Measurements from ENCODE around the gene THSD7A. TPM values are rescaled to one million over a fixed set of nuclear protein-coding genes. Genes with fewer than 3 reads are reported as not detected.

THSD7A gene
- total RNA-seq, 2 donors from 2014 or later, result 2.0 to 2.4 TPM

DNA sequence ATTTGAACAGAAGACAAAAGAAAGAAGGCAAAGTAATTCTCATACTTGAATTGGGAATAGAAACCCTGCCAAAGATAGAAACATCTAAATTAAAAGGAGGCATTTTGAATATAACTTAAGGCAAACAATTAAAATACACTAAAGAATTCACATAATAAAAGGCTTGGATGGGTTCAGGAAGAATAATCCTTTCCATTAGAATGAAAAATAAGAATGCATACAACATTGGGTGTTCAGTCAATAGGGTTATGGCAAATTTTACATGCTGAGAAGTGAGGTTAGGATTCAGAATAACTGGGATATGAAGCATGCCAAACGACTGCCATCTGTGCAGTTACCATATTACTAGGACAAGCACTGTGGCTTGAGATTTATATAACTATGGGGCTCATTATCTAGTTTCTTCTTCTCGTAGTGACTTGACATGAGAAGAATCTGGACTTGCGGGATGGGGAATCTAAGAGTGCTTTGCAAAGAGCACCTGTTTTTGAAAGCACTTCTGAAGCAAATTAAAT is 326.5 kb downstream of the THSD7A start:
- ATAC-seq, result no peak
- DNase-seq, result no peak
- intact Hi-C loops (cut with DNase I), result no loop called here

DNA sequence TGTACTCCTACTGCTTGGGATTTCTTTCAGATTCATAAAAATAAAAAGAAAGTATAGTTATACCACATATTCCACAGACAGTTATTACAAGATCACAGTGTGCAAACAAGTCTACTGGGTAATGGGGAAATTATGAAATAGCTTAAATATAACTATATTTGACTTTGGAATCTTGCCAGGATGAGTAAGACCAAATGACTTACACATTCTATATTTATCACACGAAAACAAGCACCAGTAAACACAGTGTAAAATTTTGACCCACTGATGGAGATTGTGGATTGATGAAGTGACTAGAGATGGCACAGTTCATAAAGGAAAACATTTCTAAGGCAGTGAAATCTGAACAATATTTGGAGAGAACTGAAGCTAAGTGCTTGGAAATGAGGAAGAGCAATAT is 339.7 kb downstream of the THSD7A start:
- DNase-seq, result no peak
- no peak for ATAC-seq
- intact Hi-C loops (cut with DNase I), result no loop called here

DNA sequence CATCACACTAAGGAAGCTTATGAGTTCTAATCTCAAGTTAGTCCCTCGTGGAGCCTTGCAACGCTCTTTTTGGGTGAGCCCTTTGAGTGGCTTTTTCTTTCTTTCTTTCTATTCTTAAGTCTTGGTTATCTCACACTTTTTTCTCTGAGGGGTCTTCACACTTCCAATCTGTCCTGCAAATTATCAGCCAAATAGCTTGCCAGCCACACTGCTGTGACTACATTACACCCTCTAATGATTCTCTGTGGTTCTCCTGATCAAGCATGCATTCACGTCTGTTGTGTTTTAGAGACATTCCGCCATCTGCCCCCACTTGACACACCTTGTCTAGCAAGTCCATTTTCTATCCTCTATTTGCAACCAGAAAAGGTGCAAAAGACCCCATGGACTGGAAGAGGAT is 340.2 kb downstream of the THSD7A start:
- intact Hi-C loops (cut with DNase I), result no loop called here

DNA sequence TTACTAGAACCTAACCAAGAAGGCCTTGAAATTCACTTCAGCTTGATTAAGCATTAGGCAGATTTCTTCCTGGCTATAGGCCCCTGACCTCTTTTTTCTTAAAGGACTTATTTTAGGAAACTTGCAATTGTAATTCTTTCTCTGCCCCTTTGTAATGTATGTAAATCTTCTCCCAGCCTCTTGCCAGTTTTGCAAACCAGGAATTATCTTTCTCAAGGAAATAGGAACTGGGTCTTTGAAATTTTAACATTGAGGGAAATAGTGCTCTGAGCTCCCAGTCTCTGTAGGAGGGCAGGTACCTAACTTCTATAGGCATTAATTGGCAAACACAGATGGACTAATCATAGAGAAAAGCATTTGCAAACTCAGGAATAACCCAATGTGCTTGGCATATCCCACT is 342.7 kb downstream of the THSD7A start:
- intact Hi-C loops (cut with DNase I), result no loop called here
- DNase-seq, result no peak
- no peak for ATAC-seq

More for the DNA sequence above, 340.2 kb downstream of the THSD7A start:
- DNase-seq (no peak), ATAC-seq (no peak)

DNA sequence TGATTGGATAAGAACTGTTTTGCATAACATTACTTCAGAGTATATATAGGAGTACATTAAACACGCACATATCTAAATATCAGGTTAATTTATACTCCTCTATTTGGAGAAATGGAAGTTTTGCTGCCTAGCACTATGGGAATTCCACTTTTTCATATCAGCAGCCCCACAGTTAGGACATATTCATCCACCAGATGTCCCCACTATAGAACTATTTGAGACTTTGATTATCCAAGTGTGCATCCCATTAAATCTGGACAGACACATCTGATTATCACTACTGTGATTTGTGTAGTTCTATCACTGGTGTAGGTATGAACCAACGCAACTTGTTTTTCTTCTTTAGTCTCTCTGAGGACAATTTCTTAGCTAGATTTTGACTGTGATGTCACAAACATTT is 345.7 kb downstream of the THSD7A start:
- ATAC-seq (no peak), DNase-seq (no peak)
- intact Hi-C loops (cut with DNase I), result no loop called here

DNA sequence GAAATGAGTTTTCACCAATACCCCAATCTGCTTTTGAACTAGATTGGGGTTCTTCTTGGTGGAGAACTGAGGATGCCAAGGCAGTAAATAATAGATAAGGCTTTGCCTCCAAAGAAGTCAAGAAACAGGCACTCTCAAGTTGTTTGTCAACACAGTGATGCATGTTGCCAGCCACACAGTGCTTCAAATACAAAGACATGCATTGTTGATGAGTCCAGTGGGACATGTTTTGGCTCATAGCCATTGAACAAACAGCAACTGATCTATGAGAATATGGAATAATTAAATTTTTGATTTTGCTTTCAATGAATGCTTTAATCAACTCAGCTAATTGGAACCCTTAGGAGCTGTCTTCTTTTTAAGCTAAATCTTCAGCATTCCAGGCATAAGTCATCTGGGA is 346.4 kb downstream of the THSD7A start:
- no peak for DNase-seq
- no peak for ATAC-seq
- intact Hi-C loops (cut with DNase I), result no loop called here

DNA sequence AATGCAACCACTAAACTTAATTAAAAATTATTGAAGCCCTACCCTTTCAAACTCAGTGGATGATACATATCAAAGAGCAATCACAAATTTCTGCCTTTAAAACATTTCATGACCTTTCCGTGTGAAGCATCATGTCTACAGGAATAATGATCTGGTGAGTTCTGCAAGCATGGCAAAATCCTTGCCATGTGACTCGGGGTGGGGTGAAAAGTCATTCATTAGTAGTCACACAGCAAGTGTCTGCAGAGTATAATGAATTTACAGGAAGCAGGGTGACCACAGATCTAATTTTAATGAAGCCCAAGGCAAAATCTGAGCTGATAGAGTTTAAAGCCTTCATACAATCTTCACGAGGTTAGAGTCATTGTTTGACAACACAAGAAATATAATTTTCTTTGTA is 351.9 kb downstream of the THSD7A start:
- DNase-seq (no peak), ATAC-seq (no peak)
- intact Hi-C loops (cut with DNase I), result no loop called here

DNA sequence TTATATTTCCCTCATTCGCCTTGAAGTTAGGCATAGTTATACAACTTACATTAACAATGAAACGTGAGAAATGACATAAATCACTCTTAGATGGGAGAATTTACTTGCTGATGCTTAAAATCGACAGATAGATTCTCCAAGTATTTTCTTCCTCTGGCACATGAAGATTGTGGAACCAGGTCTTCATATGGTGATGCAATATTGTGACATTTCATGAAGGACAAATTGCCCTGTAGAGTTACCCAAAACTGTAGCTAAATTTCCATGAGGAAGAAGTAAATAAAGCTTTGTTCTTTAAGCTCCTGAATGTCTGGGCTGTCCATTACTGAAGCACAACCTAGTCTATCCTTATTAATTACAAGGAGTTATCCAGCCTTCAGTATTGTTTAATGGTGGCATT is 353.1 kb downstream of the THSD7A start:
- intact Hi-C loops (cut with DNase I), result no loop called here
- ATAC-seq, result no peak
- DNase-seq, result no peak

DNA sequence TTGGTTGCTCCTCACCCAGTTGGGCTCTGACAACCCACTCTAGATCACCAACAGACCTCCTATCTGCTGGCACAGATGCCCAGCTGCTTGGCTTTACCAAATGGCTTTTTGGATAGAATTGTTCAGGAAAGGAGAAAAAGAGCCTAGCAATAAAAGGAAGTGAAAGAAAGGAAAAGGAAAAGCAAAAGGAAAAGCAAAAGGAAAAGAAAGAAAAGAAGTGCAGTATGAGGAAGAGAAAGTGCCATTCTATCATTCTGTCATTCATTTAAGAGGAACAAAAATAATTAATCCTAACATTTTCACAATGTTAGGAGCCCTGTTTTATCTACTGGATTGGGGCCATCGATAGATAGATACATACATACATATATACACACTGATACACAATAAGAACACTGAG is 353.6 kb downstream of the THSD7A start:
- no peak for DNase-seq
- no peak for ATAC-seq
- intact Hi-C loops (cut with DNase I), result no loop called here

DNA sequence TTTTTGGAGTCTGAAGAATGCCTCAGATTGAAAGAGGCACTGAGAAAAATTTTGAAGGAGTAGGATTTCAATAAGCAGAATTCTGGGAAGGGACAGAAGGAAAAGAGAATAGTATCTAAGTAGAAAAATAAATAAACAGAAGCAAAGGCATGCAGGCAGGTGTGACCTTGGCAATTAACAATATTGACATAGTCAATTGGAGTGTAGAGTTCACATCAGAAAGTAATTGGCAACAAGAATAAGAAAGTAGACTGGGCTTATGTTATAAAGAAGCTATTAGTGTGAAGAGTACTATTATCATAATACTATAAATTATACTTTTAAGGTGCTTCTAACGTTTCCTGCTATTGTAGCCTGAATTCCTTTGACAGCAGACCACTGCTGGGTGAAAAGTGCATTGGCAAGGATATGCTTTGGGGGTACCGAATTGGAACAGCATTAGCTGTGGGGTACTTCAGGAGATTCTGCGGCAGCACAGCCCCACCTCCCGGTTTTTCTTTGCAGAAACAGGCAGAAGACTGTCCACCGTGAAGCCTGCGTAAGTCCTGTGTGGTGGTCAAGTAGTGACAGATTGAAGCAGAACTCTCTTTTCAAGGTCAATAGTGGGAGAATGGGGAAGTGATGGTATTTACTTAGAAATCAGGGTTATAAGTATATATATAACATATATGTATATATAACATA is 357.0 kb downstream of the THSD7A start:
- intact Hi-C loops (cut with DNase I), result no loop called here
- DNase-seq (no peak), ATAC-seq (no peak)

DNA sequence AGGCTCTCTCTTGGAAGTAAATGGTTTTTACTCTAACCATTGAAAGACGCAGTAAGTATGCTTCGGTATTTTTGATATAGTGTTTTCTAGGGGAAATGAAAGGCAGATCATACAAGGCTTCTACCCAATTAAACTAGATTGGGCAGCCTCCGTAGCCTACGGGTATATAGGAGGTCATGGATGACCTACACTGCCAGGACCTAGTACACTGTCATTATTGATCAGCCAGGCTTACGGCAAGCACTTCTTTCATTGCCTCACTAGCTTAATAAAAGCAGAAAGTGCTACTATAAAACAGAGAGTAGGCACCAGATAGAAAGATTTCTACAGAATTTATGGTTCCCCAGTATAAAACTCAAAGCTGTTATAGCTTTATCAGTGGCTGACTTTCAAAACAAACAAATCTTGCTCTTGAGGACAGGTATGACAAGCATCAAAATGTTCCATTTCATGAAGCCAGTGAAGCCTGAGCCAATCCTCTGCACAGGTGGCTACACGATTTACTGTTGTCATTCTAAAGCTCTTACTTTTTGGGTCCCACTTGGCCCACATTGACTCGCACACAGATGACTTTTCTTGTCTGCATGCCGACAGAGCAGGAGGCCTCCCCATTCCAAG is 358.1 kb downstream of the THSD7A start:
- no peak for ATAC-seq

DNA sequence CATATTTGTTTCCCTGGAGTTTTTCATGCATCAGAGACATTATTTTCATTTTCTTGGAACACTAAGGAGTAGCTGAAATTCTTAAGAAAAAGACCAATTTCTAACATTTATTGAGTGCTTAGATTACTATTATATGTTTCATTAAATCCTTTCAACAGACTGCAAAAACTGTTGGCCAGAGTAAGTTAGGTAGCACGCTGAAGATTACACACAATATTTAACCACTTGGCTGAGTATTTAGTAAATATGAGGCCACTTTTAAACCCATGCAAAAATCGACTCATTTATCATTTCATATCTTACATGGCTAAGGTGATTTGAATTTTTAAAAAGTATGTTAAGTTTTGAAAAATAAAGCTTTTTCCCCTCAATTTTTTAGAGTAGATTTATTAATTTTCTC is 358.8 kb downstream of the THSD7A start:
- DNase-seq (no peak), ATAC-seq (no peak)
- intact Hi-C loops (cut with DNase I), result no loop called here

More for the DNA sequence above, 358.1 kb downstream of the THSD7A start:
- DNase-seq, result no peak
- intact Hi-C loops (cut with DNase I), result no loop called here

DNA sequence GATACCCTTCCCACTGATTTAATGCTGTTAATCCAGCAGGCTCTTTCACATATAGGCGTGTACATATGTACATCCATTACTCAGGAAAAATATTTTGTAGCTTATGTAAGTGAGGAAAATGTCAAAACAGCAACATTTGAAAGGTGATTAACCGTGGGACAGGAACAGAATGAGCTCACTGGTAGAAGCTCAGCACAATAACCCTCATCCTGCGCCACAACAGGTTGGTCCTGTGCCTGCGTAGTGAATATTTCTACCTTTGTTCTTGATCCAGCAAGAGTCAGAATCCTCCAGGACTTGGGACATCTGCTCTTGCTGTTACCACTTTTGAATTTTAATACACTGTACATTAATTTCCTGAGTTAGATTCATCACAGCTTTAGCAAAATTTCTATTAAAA is 359.4 kb downstream of the THSD7A start:
- intact Hi-C loops (cut with DNase I), result no loop called here
- DNase-seq (no peak), ATAC-seq (no peak)

DNA sequence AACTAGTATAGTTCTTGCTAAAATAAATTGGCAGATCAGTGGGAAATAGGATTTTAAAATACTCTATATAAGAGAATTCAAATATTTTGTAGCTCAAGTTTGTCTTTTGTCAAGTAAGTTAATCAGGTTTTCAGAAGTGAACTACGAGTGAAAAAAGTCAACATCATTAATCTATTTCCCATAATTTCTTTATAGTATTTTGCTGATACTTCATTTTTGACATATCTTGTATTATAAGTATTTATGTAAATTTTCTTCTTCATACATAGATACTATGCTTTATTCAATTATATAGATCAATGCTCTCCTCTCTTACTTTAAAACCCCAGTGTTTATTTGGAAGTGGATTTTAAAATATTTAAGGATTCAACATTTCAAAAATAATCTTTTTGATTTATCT is 360.7 kb downstream of the THSD7A start:
- ATAC-seq, result no peak
- no peak for DNase-seq
- intact Hi-C loops (cut with DNase I), result no loop called here

DNA sequence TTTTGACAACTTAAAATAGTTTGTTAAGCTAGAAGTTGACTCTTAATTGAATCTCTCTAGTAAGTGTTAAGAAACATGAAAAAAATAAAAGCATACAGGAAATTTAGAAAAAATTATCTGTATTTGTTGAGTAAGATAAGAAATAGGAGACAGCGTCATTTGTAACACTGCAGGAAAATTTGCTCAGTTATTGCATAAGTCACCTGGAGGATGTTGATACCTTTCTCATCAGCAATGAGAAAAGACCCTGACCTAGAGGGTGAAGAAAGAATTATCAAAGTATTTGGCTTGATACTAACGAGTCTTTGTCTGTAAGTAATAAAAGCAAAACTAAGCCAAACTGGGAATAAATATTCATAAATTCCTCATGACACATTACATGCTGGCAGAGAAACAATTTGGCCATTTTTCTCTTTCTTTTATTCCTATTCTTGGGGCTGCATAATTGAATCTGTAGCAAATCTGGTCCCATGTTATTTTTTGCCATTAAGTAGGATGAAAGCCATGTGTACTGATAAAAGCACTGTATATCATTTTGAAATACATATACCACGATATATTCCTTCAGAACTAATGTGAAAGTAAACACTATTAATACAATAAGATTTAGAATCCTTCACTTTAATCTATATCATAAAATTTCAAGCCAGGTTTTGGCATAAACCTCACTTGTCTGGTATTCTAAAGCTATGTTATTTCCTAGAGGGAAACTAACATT is 362.8 kb downstream of the THSD7A start:
- intact Hi-C loops (cut with DNase I), result no loop called here
- DNase-seq (no peak), ATAC-seq (peak in 1 of 2 donors; percentile 40)

DNA sequence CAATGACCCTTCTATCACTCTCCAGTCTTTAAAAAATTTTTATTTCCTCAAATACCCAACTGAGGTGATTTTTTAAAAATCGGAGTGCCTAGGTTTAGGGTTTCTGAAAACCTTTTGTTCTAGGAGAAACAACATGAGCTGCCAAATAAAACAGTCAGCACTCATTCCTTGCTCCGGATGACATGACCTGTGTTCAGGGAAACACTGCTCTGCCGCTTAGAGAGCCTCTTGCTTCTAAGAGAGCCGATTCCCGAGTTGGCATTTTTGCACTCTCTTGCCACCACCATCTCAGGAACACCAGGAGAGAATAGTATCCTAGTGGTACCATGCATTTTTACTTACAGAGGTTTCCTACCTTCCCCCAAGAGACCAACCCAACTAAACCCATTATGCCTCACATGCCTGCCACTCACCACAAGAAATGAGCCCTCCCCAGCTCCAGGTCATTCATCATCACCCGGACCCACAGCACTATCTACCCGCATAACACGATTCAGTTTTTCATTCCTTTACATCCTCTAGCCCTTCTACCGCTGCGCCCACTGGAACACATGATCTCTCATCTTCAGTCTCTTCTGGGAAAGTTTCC is 365.4 kb downstream of the THSD7A start:
- no peak for DNase-seq
- intact Hi-C loops (cut with DNase I), result no loop called here
- ATAC-seq, result no peak

DNA sequence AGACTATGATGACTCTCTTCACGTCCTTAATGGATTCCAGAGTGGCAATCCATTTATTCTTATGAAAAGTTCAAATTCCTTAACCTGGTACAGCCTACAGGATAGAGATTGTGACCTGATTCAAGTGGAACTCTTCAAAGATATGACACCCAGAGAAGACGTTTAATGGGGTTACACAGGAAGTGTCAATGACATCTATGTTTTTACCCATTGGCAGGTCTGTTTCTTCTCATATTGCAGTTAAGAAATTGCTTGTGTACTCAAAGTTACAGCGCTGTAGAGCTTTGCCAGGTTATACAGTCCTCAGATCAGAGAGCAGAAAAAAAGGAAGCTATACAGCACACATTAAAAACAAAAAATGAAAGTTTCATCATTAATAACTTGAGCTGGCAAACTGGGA is 367.4 kb downstream of the THSD7A start:
- intact Hi-C loops (cut with DNase I), result no loop called here
- DNase-seq (no peak), ATAC-seq (no peak)

DNA sequence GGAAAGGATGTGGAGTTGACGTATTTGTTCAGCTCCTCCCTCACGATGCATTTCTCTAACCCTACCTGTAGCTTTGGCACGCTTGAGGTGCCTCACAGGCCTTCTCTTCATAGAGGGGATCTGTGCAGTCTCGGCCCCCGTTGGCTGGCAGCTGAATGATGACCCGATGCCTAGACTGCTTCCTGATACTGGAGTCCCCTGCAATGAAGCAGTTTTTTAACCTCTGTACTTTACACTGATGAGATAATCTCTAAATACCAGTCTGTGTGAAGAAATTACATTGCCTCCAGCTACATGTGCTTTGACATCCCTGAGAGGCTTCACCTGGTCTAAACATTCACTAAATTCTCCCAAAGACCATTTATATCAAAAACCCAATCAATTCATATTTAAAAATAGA is 370.1 kb downstream of the THSD7A start:
- ATAC-seq (no peak), DNase-seq (no peak)
- intact Hi-C loops (cut with DNase I), result no loop called here

DNA sequence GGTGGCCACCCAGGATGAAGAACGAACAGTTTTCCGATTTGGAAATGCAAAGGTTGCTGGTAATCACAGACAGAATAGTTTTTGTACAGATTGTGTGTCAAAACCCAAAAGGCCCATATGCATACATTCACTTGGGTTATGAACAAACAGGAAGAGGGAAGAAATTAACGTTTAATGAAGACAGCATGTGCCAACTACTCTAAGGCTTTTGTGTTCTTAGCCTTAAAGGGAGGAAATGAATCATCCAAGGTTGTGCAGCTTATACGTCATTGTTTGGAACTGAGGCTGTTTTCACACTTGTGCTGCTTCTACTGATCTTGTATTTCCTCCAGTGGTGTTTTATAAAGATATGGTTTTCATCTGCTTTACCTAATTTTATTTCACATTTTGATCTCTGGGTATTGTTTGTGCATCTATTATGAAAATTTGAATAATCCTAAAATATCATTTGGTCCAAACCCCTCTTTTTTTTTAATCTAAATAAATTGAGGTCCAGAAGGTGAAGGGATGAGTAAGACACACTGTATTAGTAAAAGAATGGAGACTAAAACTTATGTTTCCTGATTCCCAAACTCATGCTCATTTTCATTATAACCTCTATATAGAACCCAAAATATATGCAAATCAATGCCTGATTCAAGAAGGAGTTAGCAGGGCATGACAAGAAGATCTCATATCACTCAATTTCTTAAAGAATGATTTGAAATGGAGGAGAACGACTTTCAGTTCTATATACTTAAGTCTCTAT is 373.1 kb downstream of the THSD7A start:
- intact Hi-C loops (cut with DNase I), result no loop called here
- no peak for DNase-seq
- peak in 1 of 2 donors; percentile 76 for ATAC-seq

Data from left cardiac atrium (tissue), 4 donors.